GM10847 (cell line): Measurements from ENCODE around the gene CXCL3.

ENCODE experiments used
- POLR2A ChIP-seq: IDR thresholded peaks from 2 replicates; pipeline ENCODE4 v1.6.1; 2011; ENCODE audit not compliant: insufficient read length; ENCODE audit errors: extremely low read depth

Gene CXCL3

DNA sequence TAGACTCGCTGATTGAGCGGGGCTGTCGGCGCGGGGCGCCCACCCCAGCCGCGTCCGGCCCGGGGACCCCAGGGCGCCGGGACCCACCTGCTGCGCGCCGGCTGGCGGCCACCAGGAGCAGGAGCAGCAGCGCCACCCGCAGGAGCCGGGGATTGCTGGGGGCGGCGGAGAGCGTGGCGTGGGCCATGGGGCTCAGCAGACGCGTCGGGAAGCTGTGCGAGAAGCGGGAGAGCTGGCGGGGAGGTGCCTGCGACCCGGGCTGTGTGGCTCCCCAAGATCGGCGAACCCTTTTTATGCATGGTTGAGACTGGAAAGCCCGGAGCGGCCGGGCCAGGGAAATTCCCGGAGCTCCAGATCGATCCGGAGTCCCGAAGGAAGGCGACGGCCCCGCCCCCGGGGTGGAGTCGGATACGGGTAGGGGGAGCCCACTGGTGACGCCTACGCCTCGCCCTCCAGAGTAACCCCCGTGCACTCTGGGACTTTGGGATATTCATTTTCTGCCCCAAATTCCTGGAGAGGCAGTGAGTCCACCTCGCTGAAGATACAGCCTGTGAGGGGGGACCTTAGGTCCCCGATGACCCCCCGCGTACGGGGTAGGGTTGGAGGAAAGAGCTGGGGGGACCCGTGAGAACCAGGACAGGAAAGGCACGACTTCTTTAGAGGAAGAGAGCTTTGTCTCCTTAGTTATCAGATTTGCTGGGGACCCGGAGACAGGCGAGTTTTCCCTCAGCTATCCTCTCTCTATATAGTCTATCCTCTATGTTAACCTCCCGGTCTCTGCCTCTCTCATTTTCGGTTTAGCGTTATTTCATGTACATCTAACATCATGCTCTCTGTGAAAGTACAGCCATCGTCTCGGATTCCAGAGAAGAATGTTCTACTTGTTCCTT is at the start of gene CXCL3:
Gene CXCL3 (minus strand): TSS at position 265 of the 890 bp plus-strand sequence. CDS start 78 bp downstream, at position 187.
- no peak for TF ChIP-seq POLR2A

DNA sequence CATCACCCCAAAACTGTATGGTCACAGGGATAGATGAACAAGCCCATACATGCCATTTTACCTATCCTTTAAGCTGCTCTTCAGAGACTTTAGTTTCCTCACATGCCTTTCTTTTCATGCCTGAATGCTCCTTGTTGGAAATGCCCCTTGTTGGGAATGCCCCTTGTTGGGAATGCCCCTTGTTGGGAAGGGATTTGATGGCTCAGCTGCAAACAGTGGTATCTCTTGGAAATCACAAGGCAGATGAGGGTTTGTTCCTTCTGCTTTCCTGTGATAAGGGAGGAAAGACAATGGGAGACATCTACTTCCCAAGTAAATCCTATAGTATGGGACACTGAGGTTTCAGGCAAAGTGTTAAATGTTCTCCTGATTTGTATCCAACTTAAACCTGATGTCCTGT is 49.0 kb upstream of the CXCL3 start:
- TF ChIP-seq POLR2A = no peak

DNA sequence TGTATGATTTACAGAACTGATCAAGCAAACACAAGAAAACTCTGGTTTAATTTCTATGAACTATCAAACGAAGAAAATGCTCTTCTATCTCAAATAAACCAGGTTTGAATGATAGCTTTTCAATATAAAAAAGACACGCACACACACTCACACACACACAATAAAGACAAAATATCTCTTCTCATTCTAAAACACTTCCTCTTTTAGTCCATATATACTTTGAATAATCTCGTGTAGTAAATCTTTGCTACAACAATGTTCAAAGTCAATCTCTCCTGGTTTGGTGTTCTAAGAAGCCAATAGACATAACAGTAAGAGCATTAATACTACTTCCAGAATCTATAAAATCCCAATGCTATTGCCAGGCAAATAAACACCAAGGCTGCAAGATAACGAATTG is 47.2 kb upstream of the CXCL3 start:
- no peak for TF ChIP-seq POLR2A

DNA sequence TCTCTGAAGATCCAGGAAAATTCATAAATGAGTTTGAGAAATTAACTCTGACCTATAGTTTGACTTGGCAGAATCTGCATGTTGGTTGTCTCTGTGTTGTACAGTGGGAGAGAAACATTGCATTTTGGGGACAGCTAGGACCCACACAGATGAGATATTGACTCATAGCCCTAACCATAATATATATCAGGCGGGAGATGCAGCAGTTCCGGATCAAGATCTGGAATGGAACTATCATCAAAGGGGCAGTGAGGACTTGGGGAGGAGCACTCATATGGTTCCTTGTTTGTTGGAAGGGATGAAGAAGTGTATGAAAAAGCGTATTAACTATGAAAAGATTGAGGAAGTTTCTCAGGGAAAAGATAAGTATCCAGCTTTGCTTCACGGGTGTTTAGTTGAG is 46.5 kb upstream of the CXCL3 start:
- no peak for TF ChIP-seq POLR2A

GRCh38 chr4:74083546-74083945 is 45.1 kb upstream of the CXCL3 start:
- no peak for TF ChIP-seq POLR2A

- TF ChIP-seq POLR2A = no peak
Measured at GRCh38 chr4:74081035-74081434, 42.5 kb upstream of the CXCL3 start.

- no peak for TF ChIP-seq POLR2A
Measured at GRCh38 chr4:74073358-74073757, 34.9 kb upstream of the CXCL3 start.

GRCh38 chr4:74072739-74073138 is 34.2 kb upstream of the CXCL3 start:
- no peak for TF ChIP-seq POLR2A

- no peak for TF ChIP-seq POLR2A
Measured at GRCh38 chr4:74067586-74067985, 29.1 kb upstream of the CXCL3 start.

GRCh38 chr4:74066232-74066631 is 27.7 kb upstream of the CXCL3 start:
- no peak for TF ChIP-seq POLR2A

- no peak for TF ChIP-seq POLR2A
Measured at GRCh38 chr4:74065115-74065642, 26.7 kb upstream of the CXCL3 start.

GRCh38 chr4:74063859-74064258 is 25.4 kb upstream of the CXCL3 start:
- no peak for TF ChIP-seq POLR2A

GRCh38 chr4:74062953-74063352 is 24.5 kb upstream of the CXCL3 start:
- no peak for TF ChIP-seq POLR2A

- TF ChIP-seq POLR2A = no peak
Measured at GRCh38 chr4:74061430-74061829, 22.9 kb upstream of the CXCL3 start.

DNA sequence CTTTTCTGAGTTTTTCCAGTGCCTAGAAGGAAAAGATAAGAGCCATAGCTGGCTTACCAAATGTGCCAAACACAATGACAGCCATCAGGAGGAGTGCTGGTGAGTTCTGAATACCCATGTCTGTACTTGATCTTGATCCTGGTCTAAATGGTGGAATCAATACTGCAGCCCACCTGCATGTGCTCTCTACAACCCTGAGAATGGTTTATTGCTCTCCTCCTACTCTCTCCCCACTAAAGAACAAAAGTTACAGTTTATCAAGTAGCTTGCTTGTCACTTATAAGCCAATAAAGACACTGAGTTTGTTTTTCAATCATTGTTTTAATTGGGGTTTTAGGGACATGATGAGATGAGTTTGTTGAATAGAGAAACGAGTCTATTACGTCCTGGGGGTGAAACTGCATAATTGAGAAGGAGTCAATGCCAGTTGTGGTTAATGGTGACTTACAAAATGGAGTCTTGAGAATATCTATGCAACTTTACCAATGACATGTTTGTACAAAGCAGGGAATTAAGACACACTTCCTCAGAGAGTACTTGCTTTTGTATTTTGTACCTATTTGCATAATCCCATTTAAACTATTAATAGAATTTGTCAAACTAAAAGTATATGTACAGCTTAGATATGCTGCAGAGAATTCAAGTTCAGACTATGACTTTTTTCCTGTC is 20.8 kb upstream of the CXCL3 start:
- TF ChIP-seq POLR2A = no peak

DNA sequence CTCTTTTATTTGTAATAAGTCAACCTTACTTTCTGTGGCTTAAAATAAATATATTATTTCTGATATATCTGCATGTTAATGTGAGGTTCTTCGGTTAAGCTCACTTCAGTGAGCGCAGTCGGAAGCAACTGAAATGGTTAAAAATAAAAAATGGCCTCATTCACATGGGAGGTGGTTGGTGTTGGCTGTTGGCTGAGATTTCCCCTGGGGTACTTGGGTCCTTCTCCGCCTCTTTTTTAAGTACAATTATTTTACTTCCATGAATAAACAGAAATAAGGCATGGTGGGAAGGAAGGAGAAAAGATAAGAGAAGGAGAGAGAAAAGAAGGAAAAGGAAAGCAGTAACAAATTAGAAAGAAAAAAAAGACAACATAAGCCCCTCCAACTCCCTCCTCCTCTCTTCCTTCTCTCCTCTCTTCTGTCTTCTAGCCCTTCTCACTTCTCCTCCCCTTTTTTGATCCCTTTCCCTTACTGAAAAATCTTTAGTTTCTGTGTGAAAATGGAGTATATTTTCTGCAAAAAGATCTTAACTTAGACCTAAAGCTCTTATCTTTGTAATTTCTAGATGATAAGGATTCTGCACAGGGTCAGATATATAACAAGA is 19.7 kb upstream of the CXCL3 start:
- TF ChIP-seq POLR2A = no peak
